GM19468 (cell line): Measurements from ENCODE around the gene RPL41.
A peak's percentile ranks its signal among the peaks of the same experiment; 100 is the strongest.
"Not testable (repeated sequence)": the region's sequence is repeated elsewhere in the genome, so short reads cannot be mapped to it uniquely, and the experiment has no call there.

Experiments used
- ATAC-seq: cut with Tn5 transposase; IDR thresholded peaks from one replicate; pipeline ENCODE4 v1.9.1; 2021; ENCODE audit warnings: mild to moderate bottlenecking, moderate library complexity, moderate number of reproducible peaks; ENCODE audit not compliant: unreplicated experiment; ENCODE audit errors: extremely low read depth

The RPL41 gene

DNA sequence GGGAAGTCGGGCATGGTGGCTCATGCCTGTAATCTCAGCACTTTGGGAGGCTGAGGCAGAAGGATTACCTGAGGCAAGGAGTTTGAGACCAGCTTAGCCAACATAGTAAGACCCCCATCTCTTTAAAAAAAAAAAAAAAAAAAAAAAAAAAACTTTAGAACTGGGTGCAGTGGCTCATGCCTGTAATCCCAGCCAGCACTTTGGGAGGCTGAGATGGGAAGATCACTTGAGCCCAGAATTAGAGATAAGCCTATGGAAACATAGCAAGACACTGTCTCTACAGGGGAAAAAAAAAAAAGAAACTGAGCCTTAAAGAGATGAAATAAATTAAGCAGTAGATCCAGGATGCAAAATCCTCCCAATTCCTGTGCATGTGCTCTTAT is 13.8 kb upstream of the RPL41 start:
- no peak for ATAC-seq

DNA sequence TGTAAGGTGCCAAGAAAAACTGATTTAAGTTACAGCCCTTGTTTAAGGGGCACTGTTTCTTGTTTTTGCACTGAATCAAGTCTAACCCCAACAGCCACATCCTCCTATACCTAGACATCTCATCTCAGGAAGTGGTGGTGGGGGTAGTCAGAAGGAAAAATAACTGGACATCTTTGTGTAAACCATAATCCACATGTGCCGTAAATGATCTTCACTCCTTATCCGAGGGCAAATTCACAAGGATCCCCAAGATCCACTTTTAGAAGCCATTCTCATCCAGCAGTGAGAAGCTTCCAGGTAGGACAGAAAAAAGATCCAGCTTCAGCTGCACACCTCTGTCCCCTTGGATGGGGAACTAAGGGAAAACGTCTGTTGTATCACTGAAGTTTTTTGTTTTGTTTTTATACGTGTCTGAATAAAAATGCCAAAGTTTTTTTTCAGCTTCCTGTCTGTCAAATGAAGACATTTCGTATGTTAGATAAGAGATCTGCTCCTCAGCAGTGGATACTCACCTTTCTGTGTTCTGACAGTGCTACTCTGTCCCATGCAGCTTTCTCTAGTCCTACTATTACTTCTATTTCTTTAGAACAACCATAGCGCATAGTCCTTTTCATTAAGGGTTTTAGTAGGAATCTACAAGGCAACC is 13.2 kb upstream of the RPL41 start:
- no peak for ATAC-seq

DNA sequence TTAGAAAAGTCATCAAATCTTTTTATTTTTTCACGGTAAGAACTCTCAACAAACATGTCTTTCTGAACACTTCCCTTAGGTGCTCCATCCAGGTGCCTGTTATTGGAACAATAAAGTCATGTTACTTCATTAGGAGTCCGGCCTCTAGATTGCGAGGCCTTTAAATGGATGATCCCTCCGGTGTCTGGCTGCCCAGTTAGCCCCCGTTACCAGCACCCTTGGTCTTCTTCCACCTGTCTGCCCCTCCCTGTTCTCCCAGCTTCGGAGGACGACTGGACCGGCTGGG is 12.7 kb upstream of the RPL41 start:
- ATAC-seq: no peak

DNA sequence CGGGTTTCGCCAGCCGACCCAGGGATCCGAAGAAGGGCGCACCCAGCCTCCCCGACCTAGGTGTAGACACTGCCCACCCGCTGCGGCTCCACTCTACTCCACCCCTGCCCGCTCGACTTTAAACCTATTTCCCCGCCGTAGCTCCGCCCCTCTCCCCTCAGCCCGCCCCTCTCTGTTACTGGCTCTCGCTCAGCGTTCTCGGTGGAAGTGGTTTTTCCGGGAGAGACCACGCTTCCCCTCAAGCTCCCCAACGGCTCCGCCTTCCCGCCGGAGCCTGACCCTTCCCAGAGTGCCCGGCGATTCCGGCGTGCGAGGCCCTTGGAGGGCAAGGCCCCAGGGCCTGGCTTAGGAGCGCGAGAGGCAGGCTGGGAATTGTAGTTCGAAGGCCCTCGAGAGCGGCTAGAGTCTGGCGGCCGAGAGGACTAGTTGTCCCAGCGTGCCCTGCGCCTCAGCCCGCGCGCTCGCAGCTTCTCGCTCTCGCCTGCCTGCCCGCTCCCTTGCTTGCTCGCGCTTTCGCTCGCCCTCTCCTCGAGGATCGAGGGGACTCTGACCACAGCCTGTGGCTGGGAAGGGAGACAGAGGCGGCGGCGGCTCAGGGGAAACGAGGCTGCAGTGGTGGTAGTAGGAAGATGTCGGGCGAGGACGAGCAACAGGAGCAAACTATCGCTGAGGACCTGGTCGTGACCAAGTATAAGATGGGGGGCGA is 12.2 kb upstream of the RPL41 start, which contains the start of gene PA2G4:
PA2G4 (plus strand) TSS at position 451 of the 706 bp plus-strand sequence; CDS start at position 630, 179 bp downstream.
- ATAC-seq: peak; percentile 86

DNA sequence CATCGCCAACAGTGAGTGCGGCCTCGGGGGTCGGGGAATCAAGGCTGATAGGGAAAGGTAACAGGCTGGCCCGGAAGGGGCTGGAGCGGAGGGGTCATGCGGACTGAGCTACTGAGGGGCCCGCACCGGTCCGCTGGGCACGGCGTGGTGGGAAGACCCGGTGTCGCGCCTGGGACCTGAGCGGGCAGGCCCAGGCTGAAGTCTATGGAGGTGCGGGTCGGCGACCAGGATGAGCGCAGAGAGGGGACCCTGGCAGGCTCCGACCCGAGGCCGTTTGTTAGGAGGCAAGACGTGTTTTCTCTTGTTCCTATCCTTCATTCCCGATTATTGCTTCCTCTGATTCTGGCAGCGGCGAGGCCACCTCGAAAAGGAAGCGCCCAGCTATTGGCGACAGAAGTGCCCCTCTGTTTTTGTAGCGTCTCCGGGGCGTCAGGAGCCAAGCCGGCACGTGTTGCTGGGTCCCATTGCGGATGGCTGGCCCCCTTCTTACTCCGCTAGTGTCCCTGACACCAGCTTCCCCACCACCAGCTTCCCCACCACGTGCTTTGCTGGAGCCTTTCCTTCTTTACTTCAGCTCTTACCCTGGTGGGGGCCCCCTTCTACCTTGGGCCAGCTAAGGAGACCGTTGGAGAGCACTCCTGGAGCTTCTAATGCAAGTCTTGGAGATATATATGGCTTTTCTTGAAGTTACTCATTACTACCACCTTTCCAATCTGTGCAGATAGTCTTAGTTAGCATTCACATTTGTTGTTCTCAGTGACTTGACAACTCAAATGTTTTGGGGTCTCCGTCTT is 11.4 kb upstream of the RPL41 start:
- no peak for ATAC-seq

DNA sequence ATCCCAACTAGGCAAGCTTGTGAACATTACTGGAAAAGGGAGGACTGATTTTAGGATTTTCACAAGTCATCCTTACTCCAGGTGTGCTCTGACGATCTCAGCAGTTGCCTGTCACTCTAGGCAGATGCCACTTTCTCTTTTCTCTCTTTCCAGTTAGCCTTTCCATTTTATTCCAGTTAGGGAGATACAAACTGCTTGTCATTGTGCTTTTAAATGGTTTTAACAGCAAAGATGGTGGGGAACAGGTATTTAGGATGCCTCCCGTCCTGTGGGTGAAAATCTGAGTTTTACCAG is 10.9 kb upstream of the RPL41 start:
- ATAC-seq: no peak

DNA sequence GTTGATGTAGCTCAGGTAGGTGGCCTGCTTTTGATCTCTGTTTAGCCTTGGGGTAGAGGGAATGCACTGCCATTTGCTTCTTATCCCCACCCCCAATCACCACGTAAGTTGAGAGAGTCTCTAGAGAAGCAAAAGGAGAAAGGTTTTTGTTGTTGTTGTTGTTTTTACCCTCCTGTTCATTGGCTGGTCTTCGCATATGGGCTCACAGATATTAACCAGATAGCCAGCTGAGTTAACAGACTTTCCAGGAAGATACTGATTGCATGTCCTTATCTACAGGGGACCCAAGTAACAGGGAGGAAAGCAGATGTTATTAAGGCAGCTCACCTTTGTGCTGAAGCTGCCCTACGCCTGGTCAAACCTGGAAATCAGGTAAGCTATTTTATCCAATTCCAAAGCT is 9.2 kb upstream of the RPL41 start:
- ATAC-seq: no peak

DNA sequence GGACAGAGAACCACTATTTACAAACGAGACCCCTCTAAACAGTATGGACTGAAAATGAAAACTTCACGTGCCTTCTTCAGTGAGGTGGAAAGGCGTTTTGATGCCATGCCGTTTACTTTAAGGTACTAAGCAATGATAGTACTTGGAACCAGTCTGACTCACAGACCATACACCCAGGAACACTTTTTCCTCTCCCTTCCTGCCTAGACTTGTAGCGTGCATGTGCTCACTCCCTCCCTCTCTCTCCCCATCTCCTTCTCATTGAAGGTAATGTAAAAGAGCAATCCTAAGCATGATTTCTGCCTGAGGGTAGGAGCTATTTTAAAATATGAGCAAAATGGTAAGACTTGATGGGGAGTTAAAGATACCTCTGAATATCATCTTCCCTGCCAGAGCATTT is 5.9 kb upstream of the RPL41 start:
- no peak for ATAC-seq

DNA sequence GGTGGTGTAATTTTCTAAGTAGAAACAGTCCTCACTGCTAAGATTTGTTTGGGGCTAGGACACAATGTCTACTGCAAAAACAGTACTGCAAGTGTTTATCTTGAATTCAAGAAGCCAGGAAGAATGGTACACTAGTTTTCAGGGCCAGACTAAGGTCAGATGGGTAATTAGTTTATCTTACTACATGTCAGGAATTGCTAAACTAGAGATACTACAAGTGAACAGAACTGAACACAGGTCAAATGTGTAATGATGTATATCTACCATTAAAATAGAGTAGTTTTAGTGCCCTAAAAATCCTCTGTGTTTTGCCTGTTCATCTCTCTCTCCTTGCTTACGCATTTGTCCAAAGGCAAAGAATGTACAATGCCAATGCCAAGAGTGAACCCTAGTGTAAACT is 2.3 kb upstream of the RPL41 start:
- ATAC-seq: no peak

DNA sequence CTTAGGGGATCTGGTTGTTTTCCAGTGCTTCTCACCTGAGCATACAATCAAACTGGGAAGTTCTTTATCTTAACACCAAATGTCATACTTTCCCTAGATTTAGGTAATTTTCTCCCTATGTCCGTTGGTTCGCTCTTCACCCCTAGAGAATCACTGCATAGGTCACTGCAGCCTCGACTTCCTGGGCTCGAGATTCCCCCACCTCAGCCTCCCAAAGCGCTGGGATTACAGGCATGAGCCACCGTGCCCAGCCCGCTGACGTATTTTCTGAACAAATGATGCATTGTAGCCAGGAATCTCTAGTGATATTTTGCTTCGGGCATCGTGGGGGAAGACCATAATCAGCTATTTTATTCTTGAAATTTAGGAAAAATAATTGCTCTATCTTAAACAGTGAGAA is 1.1 kb upstream of the RPL41 start:
- ATAC-seq: no peak

DNA sequence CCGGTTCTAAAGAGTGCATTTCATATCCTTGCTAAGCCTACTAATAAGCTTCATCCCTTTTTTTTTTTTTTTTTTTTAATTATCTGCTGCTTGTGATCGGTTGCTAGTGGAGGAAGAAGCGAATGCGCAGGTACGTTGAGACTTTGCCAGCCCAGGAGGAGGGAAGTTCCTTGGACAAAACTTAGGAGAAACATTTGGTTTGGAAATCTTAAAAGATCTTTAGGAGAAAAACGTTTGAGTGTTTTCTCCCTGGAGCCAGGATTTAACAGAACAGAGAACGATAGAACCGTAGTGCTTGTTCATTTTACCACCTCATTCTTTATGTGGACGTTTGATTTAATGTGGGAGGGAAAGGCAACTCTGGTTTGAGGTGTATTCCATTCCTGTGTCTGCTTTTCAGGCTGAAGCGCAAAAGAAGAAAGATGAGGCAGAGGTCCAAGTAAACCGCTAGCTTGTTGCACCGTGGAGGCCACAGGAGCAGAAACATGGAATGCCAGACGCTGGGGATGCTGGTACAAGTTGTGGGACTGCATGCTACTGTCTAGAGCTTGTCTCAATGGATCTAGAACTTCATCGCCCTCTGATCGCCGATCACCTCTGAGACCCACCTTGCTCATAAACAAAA is 761 bp downstream of the RPL41 start:
- ATAC-seq: not testable (repeated sequence)

DNA sequence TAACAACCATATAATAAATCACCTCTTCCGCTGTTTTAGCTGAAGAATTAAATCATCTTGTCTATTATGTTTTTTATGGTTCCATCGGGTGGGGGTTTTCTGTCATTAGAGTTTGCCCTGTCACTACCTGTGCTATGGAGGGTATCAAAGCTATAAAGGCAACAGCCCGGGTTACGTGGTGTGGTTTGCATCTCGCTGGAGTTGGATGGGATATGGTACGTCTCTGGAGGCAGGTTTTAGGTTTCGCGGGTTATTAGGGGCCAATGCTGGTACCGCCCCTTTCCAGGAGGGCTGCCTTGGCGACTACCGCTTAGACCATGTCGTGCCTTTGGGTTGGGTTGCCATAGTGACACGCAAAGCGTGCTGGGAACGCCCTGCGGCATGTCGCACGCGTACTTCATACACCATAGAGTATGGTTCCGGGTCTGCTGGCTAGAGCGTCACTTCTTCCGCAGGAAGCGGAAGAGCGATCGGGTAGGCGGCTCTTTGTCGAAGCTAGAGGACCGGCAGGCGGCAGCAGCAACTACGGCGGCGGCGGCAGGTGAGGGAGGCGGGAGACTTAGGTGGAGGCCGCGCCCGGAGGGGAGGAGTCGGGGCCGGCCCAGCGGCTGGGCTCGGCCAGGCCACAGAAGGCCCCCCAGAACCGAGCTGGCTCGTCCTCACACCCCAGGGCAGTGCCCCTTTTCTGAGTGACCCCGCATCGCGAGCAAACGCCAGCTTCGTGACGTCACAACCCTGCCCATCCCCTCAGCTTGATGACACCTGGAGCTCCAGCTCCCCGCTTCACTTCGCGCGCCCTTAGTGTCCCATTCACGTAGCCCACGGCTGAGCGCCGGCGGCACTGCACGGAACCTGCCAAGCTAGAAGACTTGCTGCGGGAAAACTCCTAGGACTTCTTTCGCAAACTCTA is 1.6 kb downstream of the RPL41 start, which contains the start of gene ZC3H10:
ZC3H10 (plus strand) TSS at position 489 of the 910 bp plus-strand sequence. CDS start 2,297 bp downstream, outside the sequence.
- peak; percentile 87 for ATAC-seq

DNA sequence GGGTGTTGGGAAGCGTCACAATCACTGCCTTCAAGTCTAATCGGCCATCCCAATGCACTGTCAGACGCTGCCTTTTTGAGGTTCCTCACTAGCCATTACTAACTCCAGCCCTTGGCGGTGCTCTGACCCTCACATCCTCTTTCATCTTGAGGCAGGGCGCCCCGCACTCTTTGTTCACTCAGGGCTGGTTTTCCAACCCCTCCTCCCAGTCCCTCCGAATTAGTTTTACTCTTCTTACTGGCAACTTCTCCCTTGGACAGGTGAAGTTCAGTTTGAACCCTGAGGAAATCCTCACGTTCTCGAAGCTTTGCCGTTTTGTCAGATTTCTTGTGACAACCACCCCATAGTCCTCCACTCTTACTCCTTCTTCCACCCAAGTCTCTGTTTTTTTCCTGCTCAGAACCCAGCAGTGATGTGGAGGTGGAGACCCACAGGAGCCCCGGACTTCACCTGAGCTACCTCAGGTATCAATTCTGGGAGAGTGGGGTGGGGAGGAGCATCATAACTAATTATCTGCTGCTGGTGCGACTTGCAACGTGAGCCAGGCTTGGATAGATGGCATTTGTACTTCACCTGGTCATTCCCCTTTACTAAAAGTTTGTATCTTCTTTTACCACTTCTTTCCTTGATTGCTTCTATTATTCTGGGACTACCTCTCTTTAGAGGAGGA is 2.4 kb downstream of the RPL41 start:
- no peak for ATAC-seq

DNA sequence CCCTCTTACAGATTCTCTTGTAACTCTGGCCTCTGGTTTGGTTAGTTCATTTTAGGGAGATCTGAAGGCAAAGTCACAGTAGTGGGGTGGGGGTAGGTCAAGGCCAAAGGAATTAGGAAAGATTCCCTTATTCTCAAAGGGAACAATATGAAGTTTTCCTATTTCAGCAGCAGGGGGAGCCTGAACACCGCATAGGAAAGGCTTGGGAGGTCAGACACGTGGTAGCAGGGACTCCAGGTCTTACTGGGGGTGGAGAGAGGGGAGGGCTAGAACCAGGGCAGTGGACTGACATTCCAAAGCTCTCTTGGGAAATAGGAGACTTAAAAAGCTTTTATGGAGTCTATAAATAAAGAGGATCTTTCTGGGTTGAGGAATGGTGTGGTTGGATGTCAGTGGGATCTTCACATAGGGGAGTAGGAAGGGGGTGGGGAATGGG is 2.9 kb downstream of the RPL41 start:
- no peak for ATAC-seq

DNA sequence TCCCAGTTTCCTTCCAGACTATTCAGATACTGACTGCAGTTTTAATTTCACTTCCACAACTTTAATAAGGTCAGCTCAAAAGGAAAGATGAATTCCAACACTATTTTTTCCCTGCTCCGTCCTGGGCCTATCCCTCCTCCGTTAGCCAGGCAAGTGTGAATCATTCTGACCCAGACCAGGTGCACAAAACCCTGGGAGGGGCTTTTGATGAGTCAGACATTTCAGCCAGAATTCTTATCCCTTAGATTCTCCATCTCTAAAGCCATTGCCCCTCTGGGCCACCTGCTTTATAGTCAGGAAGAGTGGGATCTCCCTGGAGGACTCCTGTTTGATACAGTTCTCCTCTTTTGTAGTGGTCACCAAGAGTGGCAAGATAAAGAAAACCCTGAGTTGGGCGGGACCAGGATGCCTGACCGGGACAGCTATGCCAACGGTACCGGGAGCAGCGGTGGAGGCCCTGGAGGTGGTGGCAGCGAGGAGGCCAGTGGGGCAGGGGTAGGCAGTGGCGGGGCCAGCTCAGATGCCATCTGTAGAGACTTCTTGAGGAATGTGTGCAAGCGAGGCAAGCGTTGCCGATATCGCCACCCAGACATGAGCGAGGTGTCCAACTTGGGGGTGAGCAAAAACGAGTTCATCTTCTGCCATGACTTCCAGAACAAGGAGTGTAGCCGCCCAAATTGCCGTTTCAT is 3.9 kb downstream of the RPL41 start:
- no peak for ATAC-seq

DNA sequence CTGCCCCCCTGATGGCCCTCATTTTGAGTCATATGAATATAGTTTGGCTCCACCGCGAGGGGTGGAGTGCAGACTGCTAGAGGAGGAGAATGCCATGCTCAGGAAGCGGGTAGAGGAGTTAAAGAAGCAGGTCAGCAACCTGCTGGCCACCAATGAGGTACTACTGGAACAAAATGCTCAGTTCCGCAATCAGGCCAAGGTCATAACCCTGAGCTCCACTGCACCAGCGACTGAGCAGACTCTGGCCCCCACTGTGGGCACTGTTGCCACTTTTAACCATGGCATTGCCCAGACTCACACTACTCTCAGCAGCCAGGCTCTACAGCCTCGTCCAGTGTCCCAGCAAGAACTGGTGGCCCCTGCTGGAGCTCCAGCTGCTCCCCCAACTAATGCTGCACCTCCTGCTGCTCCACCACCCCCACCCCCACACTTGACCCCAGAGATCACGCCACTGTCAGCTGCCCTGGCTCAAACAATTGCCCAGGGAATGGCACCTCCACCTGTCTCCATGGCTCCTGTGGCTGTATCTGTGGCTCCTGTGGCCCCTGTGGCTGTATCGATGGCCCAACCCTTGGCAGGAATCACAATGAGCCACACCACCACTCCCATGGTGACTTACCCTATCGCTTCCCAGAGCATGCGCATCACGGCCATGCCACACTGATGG is 4.9 kb downstream of the RPL41 start:
- ATAC-seq: no peak

DNA sequence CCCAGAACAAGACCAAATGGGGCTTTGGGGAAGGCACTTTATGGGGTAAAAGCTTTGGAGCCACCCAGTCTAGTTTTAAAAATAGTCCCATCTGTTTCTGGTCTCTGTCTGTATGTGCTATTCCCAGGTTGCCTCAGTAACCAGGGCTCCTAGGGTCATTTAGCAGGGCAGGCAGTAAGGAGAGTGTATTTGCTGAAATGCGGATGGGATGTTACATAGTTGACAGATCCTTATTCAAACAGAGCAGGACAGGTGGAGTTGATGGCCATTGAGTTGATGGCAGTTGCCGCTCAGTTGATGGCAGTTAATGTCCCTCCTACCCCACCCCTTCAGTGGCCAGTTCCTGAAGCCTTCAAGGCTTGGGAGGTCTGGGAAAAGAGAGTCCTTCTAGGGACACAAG is 6.2 kb downstream of the RPL41 start:
- no peak for ATAC-seq

DNA sequence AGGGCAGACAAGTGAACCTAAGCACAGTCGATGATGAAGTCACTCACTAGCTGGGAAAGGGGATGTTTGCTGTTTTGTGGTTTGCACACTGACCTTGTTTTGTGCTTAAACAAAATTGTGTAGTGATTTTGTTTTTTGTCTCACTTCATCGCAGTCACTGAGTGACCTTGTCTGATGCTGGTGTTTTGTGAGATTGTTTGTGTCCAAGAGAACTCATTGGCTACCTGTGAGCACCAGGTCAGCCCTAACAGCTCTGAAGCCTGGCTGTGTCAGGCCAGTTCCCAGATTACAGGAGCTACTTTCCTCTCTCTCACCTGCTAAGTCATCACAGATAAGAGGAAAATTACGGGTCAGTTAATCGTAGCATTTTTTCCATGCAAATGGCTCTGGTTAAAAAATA is 7.7 kb downstream of the RPL41 start:
- no peak for ATAC-seq
